ENCODE results near the gene TMEM178B. TPM values are rescaled to one million over a fixed set of nuclear protein-coding genes. Genes with fewer than 3 reads are reported as not detected.

Gene TMEM178B
- total RNA-seq, 1 donor: 0.09 TPM

- no peak overlapping the region for H3K4me3 ChIP-seq (ENCODE audit: low read depth, low read length)
- TF ChIP-seq CTCF (IDR thresholded peaks at IDR 0.05; ENCODE audit: insufficient read depth, low read length): no peak
- no peak for DNase-seq (ENCODE audit: low read depth)
Measured at GRCh38 chr7:141436575-141437075, 362.8 kb downstream of the TMEM178B start.

- no peak for TF ChIP-seq CTCF (IDR thresholded peaks at IDR 0.05; ENCODE audit: insufficient read depth, low read length)
- no peak for DNase-seq (ENCODE audit: low read depth)
- no peak overlapping the region for H3K4me3 ChIP-seq (ENCODE audit: low read depth, low read length)
Measured at GRCh38 chr7:141439164-141439563, 365.3 kb downstream of the TMEM178B start.

- no peak for DNase-seq (ENCODE audit: low read depth)
- no peak overlapping the region for H3K4me3 ChIP-seq (ENCODE audit: low read depth, low read length)
- no peak for TF ChIP-seq CTCF (IDR thresholded peaks at IDR 0.05; ENCODE audit: insufficient read depth, low read length)
Measured at GRCh38 chr7:141439776-141440175, 365.9 kb downstream of the TMEM178B start.

- no peak for DNase-seq (ENCODE audit: low read depth)
- TF ChIP-seq CTCF (IDR thresholded peaks at IDR 0.05; ENCODE audit: insufficient read depth, low read length): no peak
- H3K4me3 ChIP-seq (ENCODE audit: low read depth, low read length): no peak overlapping the region
Measured at GRCh38 chr7:141441837-141442627, 368.2 kb downstream of the TMEM178B start.

GRCh38 chr7:141442781-141443180 is 368.9 kb downstream of the TMEM178B start:
- no peak for DNase-seq (ENCODE audit: low read depth)

GRCh38 chr7:141444961-141445360 is 371.1 kb downstream of the TMEM178B start:
- no peak for DNase-seq (ENCODE audit: low read depth)
- no peak overlapping the region for H3K4me3 ChIP-seq (ENCODE audit: low read depth, low read length)
- no peak for TF ChIP-seq CTCF (IDR thresholded peaks at IDR 0.05; ENCODE audit: insufficient read depth, low read length)

More at GRCh38 chr7:141442781-141443180, 368.9 kb downstream of the TMEM178B start:
- H3K4me3 ChIP-seq (ENCODE audit: low read depth, low read length): no peak overlapping the region
- TF ChIP-seq CTCF (IDR thresholded peaks at IDR 0.05; ENCODE audit: insufficient read depth, low read length): no peak

Data from fibroblast of the aortic adventitia (primary cell).